HEK293 (cell line): ENCODE results near the gene MARK3.
A peak's percentile ranks its signal among the peaks of the same experiment; 100 is the strongest.

ENCODE experiments used
- CTCF ChIA-PET: fragments of 350-600 bp; formaldehyde crosslinking; extraction: SDS; loops from one replicate; lab custom pipeline; 2021; ENCODE audit warnings: antibody characterized with exemption; lab: Yijun Ruan, JAX
- POLR2A ChIA-PET: fragments of 300-600 bp; formaldehyde crosslinking; extraction: SDS; loops from one replicate; lab custom pipeline; 2020; ENCODE audit warnings: antibody characterized with exemption, inconsistent platforms; lab: Yijun Ruan, JAX
- H3K27ac ChIP-seq: fragments of 200-500 bp; sonication (Bioruptor generic); 2 replicates; pipeline ENCODE4 v1.5.1; 2014; ENCODE audit warnings: low read depth, low read length, control low read depth, inconsistent platforms; ENCODE audit errors: extremely low read depth
- H3K36me3 ChIP-seq, 2 experiments: fragments of 200-500 bp in 1 of 2; sonication (Bioruptor generic) in 1 of 2; 1 replicate in 1 of 2; 2 replicates in 1 of 2; pipeline ENCODE4 v1.5.1; 2014 to 2017; ENCODE audit warnings: inconsistent platforms in 2 of 2, low read length in 2 of 2; ENCODE audit not compliant: control insufficient read depth in 2 of 2, insufficient read depth in 1 of 2
- H3K4me1 ChIP-seq: fragments of 200-500 bp; sonication (Bioruptor generic); 2 replicates; pipeline ENCODE4 v1.5.1; 2014; ENCODE audit warnings: mild to moderate bottlenecking, low read length, inconsistent platforms; ENCODE audit not compliant: control insufficient read depth, insufficient read depth
- H3K4me3 ChIP-seq: 2 replicates; pipeline ENCODE4 v1.5.1; 2011; ENCODE audit warnings: low read depth, mild to moderate bottlenecking, control low read depth, low read length, moderate library complexity
- H3K9me3 ChIP-seq: fragments of 200-500 bp; sonication (Bioruptor generic); 2 replicates; pipeline ENCODE4 v1.5.1; 2014; ENCODE audit warnings: low read depth, low read length, inconsistent platforms; ENCODE audit not compliant: control insufficient read depth, insufficient read depth
- OSR2 ChIP-seq: fragments of 450-650 bp; formaldehyde crosslinking; IDR thresholded peaks from 2 replicates; pipeline ENCODE4 v1.5.1; 2016; ENCODE audit warnings: missing biosample characterization, missing genetic modification characterization
- ZEB2 ChIP-seq: fragments of 450-650 bp; formaldehyde crosslinking; IDR thresholded peaks from 2 replicates; pipeline ENCODE4 v1.5.1; 2016; ENCODE audit warnings: missing biosample characterization, missing genetic modification characterization
- ZFHX2 ChIP-seq: fragments of 450-650 bp; formaldehyde crosslinking; conservative IDR thresholded peaks from 2 replicates; pipeline ENCODE4 v1.5.1; 2016; ENCODE audit warnings: missing biosample characterization, missing genetic modification characterization
- ZNF174 ChIP-seq: fragments of 450-650 bp; formaldehyde crosslinking; IDR thresholded peaks from 2 replicates; pipeline ENCODE4 v1.5.0; 2017; ENCODE audit warnings: missing biosample characterization, mild to moderate bottlenecking, missing genetic modification characterization
- ZNF302 ChIP-seq: fragments of 450-650 bp; formaldehyde crosslinking; IDR thresholded peaks from 2 replicates; pipeline ENCODE4 v1.5.1; 2016; ENCODE audit warnings: missing biosample characterization, missing genetic modification characterization, low read depth
- ZNF600 ChIP-seq: fragments of 450-650 bp; formaldehyde crosslinking; IDR thresholded peaks from 2 replicates; pipeline ENCODE4 v1.5.1; 2016; ENCODE audit warnings: missing biosample characterization, missing genetic modification characterization
- ZNF791 ChIP-seq: fragments of 450-650 bp; formaldehyde crosslinking; IDR thresholded peaks from 2 replicates; pipeline ENCODE4 v1.5.1; 2016; ENCODE audit warnings: missing biosample characterization, missing genetic modification characterization
- ZNF830 ChIP-seq: fragments of 450-650 bp; IDR thresholded peaks from 2 replicates; pipeline ENCODE4 v1.5.0; 2018; ENCODE audit warnings: missing biosample characterization, missing genetic modification characterization, low read depth, mild to moderate bottlenecking, moderate library complexity
- TF ChIP-seq, protein P1 (sequence below): fragments of 450-650 bp; formaldehyde crosslinking; IDR thresholded peaks from 2 replicates; pipeline ENCODE4 v1.5.1; 2016; ENCODE audit warnings: missing biosample characterization, missing genetic modification characterization
- TF ChIP-seq, protein P2 (sequence below): fragments of 450-650 bp; formaldehyde crosslinking; IDR thresholded peaks from 2 replicates; pipeline ENCODE4 v1.5.1; 2017; ENCODE audit warnings: missing biosample characterization, missing genetic modification characterization
- TF ChIP-seq, protein P3 (sequence below): fragments of 450-650 bp; formaldehyde crosslinking; IDR thresholded peaks from 2 replicates; pipeline ENCODE4 v1.5.1; 2016; ENCODE audit warnings: missing biosample characterization, missing genetic modification characterization
- TF ChIP-seq, protein P4 (sequence below): fragments of 450-650 bp; formaldehyde crosslinking; IDR thresholded peaks from 2 replicates; pipeline ENCODE4 v1.5.1; 2016; ENCODE audit warnings: missing biosample characterization, missing genetic modification characterization
- TF ChIP-seq, protein P5 (sequence below): fragments of 450-650 bp; formaldehyde crosslinking; conservative IDR thresholded peaks from 2 replicates; pipeline ENCODE4 v1.5.1; 2016; ENCODE audit warnings: low read depth, missing biosample characterization, missing genetic modification characterization

The MARK3 gene

DNA sequence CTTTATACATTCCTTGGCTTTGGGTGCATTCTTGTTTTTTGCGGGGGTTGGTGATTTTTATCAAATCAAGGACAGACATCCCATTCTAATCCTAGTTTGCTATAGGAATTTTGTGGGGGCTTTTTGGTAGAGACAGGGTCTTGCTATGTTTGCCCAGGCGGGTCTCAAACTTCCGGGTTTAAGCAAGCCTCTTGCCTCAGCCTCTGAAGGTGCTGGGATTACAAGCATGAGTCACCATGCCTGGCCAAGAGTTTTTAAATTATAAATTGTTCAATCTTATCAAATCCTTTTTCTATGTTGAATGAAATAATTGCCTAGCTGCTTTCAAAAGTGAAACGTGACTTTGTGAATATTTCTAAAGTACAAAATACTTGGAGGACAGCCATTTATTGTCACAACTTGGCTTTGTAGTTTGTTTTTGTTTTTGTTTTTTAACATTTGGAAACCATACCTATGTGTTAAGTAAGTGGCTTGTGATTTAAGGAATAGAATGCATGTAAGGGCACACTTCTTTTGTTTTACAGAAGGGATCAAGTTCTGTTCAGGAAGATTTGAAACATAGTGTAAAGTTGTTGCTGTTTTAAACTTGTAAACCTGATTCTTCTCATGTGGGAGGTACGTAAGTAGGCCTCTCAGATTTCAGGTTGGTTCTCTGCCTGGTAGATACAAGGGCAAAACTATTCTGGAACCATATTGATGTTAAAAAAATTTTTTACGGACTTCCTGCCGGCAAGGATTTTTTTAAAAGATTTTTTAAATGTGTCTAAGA lies 13.4 kb downstream of the MARK3 start:
- peaks cover 60% of the 10 kb centered on the region for H3K4me1 ChIP-seq
- CTCF ChIA-PET: interaction anchor here (0.7 to 1.1 kb wide), 2 partner anchors 8 to 21 kb away, joined by 3 to 4 read pairs; no protein-coding TSS in a partner anchor

More for the DNA sequence above, 13.4 kb downstream of the MARK3 start:
- POLR2A ChIA-PET: no interaction called here
- H3K27ac ChIP-seq: peak overlapping the region; percentile 27; the same call in 1 of the 2 replicates
- H3K36me3 ChIP-seq: no peaks in the 10 kb centered on the region
- TF ChIP-seq ZNF600 (tag by site-specific recombination): peak; percentile 50; the same call in 1 of the 2 replicates
- TF ChIP-seq ZNF830 (tag by site-specific recombination): no peak
- TF ChIP-seq, protein P1, sequence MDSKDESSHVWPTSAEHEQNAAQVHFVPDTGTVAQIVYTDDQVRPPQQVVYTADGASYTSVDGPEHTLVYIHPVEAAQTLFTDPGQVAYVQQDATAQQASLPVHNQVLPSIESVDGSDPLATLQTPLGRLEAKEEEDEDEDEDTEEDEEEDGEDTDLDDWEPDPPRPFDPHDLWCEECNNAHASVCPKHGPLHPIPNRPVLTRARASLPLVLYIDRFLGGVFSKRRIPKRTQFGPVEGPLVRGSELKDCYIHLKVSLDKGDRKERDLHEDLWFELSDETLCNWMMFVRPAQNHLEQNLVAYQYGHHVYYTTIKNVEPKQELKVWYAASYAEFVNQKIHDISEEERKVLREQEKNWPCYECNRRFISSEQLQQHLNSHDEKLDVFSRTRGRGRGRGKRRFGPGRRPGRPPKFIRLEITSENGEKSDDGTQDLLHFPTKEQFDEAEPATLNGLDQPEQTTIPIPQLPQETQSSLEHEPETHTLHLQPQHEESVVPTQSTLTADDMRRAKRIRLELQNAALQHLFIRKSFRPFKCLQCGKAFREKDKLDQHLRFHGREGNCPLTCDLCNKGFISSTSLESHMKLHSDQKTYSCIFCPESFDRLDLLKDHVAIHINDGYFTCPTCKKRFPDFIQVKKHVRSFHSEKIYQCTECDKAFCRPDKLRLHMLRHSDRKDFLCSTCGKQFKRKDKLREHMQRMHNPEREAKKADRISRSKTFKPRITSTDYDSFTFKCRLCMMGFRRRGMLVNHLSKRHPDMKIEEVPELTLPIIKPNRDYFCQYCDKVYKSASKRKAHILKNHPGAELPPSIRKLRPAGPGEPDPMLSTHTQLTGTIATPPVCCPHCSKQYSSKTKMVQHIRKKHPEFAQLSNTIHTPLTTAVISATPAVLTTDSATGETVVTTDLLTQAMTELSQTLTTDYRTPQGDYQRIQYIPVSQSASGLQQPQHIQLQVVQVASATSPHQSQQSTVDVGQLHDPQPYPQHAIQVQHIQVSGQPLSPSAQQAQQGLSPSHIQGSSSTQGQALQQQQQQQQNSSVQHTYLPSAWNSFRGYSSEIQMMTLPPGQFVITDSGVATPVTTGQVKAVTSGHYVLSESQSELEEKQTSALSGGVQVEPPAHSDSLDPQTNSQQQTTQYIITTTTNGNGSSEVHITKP (tag by site-specific recombination): 0 out of 2 replicates have a peak, but pooled peaks have one; percentile 8
- no peak for TF ChIP-seq ZNF302 (tag by site-specific recombination)
- no peak for TF ChIP-seq ZNF791
- TF ChIP-seq OSR2: 0 out of 2 replicates have a peak, but pooled peaks have one; percentile 32
- 0 out of 2 replicates have a peak, but pooled peaks have one; percentile 26 for TF ChIP-seq ZFHX2
- peak; percentile 42; the same call in 1 of the 2 replicates for TF ChIP-seq ZEB2 (tag by site-specific recombination)
- TF ChIP-seq, protein P2, sequence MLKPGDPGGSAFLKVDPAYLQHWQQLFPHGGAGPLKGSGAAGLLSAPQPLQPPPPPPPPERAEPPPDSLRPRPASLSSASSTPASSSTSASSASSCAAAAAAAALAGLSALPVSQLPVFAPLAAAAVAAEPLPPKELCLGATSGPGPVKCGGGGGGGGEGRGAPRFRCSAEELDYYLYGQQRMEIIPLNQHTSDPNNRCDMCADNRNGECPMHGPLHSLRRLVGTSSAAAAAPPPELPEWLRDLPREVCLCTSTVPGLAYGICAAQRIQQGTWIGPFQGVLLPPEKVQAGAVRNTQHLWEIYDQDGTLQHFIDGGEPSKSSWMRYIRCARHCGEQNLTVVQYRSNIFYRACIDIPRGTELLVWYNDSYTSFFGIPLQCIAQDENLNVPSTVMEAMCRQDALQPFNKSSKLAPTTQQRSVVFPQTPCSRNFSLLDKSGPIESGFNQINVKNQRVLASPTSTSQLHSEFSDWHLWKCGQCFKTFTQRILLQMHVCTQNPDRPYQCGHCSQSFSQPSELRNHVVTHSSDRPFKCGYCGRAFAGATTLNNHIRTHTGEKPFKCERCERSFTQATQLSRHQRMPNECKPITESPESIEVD (tag by site-specific recombination): peak; percentile 90
- TF ChIP-seq, protein P3, sequence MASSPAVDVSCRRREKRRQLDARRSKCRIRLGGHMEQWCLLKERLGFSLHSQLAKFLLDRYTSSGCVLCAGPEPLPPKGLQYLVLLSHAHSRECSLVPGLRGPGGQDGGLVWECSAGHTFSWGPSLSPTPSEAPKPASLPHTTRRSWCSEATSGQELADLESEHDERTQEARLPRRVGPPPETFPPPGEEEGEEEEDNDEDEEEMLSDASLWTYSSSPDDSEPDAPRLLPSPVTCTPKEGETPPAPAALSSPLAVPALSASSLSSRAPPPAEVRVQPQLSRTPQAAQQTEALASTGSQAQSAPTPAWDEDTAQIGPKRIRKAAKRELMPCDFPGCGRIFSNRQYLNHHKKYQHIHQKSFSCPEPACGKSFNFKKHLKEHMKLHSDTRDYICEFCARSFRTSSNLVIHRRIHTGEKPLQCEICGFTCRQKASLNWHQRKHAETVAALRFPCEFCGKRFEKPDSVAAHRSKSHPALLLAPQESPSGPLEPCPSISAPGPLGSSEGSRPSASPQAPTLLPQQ (tag by site-specific recombination): peak; percentile 68
- TF ChIP-seq, protein P4, sequence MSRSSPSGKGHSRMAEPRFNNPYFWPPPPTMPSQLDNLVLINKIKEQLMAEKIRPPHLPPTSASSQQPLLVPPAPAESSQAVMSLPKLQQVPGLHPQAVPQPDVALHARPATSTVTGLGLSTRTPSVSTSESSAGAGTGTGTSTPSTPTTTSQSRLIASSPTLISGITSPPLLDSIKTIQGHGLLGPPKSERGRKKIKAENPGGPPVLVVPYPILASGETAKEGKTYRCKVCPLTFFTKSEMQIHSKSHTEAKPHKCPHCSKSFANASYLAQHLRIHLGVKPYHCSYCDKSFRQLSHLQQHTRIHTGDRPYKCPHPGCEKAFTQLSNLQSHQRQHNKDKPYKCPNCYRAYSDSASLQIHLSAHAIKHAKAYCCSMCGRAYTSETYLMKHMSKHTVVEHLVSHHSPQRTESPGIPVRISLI: 0 out of 2 replicates have a peak, but pooled peaks have one; percentile 20
- TF ChIP-seq, protein P5, sequence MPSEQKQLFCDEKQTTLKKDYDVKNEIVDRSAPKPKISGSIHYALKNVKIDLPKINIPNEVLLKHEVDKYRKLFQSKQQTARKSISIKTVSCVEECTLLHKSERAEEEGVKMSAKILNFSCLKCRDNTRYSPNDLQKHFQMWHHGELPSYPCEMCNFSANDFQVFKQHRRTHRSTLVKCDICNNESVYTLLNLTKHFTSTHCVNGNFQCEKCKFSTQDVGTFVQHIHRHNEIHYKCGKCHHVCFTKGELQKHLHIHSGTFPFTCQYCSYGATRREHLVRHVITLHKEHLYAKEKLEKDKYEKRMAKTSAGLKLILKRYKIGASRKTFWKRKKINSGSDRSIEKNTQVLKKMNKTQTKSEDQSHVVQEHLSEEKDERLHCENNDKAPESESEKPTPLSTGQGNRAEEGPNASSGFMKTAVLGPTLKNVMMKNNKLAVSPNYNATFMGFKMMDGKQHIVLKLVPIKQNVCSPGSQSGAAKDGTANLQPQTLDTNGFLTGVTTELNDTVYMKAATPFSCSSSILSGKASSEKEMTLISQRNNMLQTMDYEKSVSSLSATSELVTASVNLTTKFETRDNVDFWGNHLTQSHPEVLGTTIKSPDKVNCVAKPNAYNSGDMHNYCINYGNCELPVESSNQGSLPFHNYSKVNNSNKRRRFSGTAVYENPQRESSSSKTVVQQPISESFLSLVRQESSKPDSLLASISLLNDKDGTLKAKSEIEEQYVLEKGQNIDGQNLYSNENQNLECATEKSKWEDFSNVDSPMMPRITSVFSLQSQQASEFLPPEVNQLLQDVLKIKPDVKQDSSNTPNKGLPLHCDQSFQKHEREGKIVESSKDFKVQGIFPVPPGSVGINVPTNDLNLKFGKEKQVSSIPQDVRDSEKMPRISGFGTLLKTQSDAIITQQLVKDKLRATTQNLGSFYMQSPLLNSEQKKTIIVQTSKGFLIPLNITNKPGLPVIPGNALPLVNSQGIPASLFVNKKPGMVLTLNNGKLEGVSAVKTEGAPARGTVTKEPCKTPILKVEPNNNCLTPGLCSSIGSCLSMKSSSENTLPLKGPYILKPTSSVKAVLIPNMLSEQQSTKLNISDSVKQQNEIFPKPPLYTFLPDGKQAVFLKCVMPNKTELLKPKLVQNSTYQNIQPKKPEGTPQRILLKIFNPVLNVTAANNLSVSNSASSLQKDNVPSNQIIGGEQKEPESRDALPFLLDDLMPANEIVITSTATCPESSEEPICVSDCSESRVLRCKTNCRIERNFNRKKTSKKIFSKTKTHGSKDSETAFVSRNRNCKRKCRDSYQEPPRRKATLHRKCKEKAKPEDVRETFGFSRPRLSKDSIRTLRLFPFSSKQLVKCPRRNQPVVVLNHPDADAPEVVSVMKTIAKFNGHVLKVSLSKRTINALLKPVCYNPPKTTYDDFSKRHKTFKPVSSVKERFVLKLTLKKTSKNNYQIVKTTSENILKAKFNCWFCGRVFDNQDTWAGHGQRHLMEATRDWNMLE: no peak
- no peak for TF ChIP-seq ZNF174 (tag by site-specific recombination)
- no peak overlapping the region for H3K4me3 ChIP-seq
- no peaks in the 10 kb centered on the region for H3K9me3 ChIP-seq
